Cardiac fibroblast (primary cell): ENCODE data around the gene CHRNA5.
A peak's percentile ranks its signal among the peaks of the same experiment; 100 is the strongest.

Experiments
- DNase-seq, 2 donors: peaks; one replicate each; pipeline versions ENCODE4 v3.0.0 to v3.0.0-alpha.2; 2010; ENCODE audit warnings: low read depth in 2 of 2
- H3K4me3 ChIP-seq, 2 donors: replicated peaks in 1 of 2; 1 replicate in 1 of 2; 2 replicates in 1 of 2; pipeline ENCODE4 v1.5.1; 2011; ENCODE audit warnings: low read depth in 2 of 2, low read length in 2 of 2, mild to moderate bottlenecking in 2 of 2, moderate library complexity in 1 of 2
- CTCF ChIP-seq: IDR thresholded peaks from one replicate; pipeline ENCODE4 v1.5.1; 2011; ENCODE audit warnings: low read depth, mild to moderate bottlenecking, low read length, inconsistent platforms

Gene CHRNA5

GRCh38 chr15:78565951-78566774 lies 843 bp downstream of the CHRNA5 start:
- peak; percentile 8 for TF ChIP-seq CTCF
- H3K4me3 ChIP-seq, result peak overlapping the region; percentile 56 to 70
- DNase-seq, result peak; percentile 13 to 15

- TF ChIP-seq CTCF, result no peak
- DNase-seq, result no peak
- no peak overlapping the region for H3K4me3 ChIP-seq
These were observed 2.2 kb downstream of the CHRNA5 start for GRCh38 chr15:78567531-78567930.

GRCh38 chr15:78570710-78571109 lies 5.4 kb downstream of the CHRNA5 start:
- TF ChIP-seq CTCF, result no peak
- no peak for DNase-seq
- H3K4me3 ChIP-seq, result no peak overlapping the region

DNA sequence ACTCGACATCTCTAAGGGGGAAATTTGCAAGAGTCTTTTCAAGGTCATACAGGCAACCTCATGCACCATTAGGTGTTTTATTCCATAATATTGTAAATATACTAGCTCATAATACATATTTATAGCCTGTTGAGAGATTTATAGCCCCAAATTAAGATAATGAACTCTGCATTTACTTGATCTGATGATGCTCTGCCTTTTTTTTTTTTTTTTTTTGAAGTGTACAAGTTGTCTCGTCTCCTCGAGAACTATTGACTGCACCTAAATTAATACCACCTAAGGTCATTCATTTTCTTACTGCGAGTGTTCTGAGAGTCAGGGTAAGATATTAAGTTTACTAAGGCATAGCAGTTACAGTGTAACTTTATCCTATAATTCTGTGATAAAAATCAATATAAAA lies 6.1 kb downstream of the CHRNA5 start:
- no peak for DNase-seq
- no peak overlapping the region for H3K4me3 ChIP-seq
- no peak for TF ChIP-seq CTCF

- no peak overlapping the region for H3K4me3 ChIP-seq
- DNase-seq, result no peak
- TF ChIP-seq CTCF, result no peak
These were observed 8.1 kb downstream of the CHRNA5 start for GRCh38 chr15:78573416-78573815.

DNA sequence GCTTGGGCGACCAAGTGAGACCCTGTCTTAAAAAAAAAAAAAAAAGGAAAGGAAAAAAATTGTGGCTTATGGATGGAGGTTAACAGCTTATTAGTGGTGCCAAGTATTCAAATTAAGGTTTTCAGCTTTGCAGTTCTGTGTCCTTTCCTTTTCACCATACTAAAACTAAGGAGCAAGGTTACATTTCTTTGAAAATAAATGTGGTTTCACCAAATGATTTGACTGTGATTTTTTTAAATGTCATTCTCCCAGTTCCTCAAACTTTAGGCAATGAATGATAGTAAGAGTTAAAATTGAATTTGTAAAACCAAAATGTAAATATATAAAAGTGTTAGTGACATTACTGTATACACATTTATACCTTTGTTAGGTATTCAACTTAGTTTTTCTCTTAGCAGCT lies 9.6 kb downstream of the CHRNA5 start:
- no peak overlapping the region for H3K4me3 ChIP-seq
- TF ChIP-seq CTCF, result no peak
- DNase-seq, result no peak

- DNase-seq, result no peak
- H3K4me3 ChIP-seq, result no peak overlapping the region
- TF ChIP-seq CTCF, result no peak
These were observed 32.3 kb downstream of the CHRNA5 start for GRCh38 chr15:78597583-78597982.
